GM12874 (cell line): Measurements from ENCODE around the gene CAP2.

Experiments
- TF ChIP-seq, protein P1 (sequence below): IDR thresholded peaks from 2 replicates; pipeline ENCODE4 v1.5.1; 2011; ENCODE audit warnings: low read depth, mild to moderate bottlenecking, control low read depth, low read length, moderate library complexity; ENCODE audit not compliant: insufficient read depth

CAP2 gene

GRCh38 chr6:17497535-17498095 is 104.2 kb downstream of the CAP2 start:
- TF ChIP-seq, protein P1, sequence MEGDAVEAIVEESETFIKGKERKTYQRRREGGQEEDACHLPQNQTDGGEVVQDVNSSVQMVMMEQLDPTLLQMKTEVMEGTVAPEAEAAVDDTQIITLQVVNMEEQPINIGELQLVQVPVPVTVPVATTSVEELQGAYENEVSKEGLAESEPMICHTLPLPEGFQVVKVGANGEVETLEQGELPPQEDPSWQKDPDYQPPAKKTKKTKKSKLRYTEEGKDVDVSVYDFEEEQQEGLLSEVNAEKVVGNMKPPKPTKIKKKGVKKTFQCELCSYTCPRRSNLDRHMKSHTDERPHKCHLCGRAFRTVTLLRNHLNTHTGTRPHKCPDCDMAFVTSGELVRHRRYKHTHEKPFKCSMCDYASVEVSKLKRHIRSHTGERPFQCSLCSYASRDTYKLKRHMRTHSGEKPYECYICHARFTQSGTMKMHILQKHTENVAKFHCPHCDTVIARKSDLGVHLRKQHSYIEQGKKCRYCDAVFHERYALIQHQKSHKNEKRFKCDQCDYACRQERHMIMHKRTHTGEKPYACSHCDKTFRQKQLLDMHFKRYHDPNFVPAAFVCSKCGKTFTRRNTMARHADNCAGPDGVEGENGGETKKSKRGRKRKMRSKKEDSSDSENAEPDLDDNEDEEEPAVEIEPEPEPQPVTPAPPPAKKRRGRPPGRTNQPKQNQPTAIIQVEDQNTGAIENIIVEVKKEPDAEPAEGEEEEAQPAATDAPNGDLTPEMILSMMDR = no peak

DNA sequence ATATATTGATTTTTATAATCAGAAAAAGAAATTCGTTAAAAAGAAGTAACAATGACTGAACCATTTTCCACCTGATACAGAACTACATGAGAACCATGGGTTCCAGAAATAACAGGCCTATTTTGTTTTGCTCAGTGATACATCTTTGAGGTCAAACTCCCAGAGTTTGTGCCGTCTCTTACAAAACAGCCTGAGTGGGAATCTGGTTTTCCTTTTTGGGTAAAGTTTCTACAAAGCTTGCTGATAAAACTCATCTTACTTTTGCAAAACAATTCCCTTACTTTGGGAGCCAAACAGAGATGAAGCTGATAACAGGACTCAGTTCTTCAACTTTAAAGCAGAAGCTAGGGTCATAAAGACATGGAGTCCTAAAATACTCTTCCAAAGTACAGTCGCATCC is 108.0 kb downstream of the CAP2 start:
- TF ChIP-seq, protein P1 = no peak

DNA sequence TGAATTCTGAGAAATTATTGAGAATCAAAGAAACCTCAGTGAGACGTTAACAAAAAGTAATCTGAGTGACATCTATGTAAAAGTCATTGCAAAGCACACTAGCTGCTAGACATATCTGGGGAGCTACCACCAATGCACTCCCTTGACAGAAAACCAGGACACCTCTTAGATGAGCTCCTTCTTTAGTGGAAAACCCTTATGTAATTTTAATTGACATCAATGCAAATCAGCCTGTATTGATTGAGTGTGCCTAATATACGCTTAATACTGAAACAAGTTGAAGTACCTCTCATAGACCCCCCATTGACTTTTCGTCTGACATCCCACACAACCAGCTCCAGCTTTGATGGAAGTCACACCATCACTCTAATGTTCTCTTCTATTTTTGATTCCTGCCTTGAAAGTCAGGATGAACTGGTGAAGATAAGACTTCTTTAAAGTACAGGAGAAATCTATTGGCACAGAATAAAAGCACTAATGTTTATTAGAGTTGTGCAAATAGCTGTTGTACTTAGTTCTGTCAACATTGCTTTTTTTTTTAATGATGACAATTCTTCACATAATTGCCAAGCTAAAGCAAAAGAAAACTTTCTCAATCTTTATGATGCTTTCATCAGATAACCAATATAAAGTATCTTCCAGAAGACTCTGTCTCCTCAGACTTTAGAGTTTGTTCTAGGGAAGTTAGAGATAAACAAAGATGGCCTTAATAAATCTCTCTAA is 108.7 kb downstream of the CAP2 start:
- TF ChIP-seq, protein P1 = no peak

GRCh38 chr6:17503051-17503450 is 109.7 kb downstream of the CAP2 start:
- TF ChIP-seq, protein P1 = no peak

DNA sequence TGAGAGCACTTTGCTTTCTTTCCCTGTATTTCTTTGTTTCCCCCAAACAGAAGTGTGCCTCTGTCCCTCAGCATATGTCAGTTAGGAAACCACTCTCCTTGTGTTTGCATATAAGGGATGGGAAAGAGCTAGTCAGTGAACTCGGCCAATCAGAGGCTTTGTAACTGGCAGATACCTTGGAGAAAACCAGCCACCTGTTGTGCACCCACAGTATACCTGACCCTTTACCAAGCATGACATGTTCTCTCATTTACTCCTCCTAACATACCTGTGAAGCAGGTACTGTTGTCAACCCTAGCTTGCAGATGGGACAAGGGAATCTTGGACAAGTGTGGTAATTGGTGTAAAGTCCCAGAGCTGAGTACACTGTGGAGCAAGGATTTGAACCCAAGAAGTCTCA is 110.6 kb downstream of the CAP2 start:
- TF ChIP-seq, protein P1 = no peak

DNA sequence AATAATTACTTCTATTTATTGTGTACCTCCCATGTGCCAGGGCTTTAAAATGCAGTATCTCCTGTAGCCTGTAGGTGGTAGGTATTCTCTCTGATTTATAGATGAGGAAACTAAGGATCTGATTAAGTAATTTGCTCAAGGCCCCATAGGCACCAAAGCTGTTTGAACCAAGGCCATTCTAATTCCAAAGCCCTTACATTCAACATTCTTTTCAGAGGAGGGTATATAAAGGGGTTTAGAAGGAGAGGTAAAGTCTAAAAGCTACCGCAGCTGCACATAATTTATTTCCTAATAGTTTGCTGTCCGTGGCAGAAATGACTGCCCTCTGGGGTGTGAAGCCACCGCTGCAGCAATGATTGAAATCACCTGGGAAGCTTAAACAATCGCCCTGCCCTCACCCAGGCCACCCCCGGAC is 111.7 kb downstream of the CAP2 start:
- TF ChIP-seq, protein P1 = no peak

DNA sequence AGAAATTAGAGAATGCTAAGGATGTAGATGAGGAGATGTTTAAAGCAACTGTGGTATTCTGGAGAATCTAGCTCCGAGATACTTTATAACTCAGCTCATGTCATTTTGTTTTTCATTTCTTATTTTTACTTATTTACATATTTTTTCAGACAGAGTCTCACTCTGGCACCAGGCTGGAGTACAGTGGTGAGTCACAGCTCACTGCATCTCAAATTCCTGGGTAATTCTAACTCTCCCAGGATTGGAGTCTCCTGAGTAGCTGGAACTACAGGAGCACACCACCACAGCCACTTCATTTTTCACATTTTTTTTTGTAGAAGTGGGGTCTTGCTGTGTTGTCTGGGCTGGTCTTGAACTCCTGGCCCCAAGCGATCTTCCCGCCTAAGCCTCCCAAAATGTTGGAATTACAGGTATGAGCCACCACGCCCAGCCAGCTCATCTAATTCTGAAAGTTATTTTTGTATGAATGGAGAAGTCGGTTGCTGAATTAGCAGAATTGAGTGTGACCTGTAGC is 112.4 kb downstream of the CAP2 start:
- TF ChIP-seq, protein P1 = no peak
